HL-60 (cell line): ENCODE results near the gene ZFR2.

ENCODE experiments used
- CTCF ChIP-seq: IDR thresholded peaks from one replicate; pipeline ENCODE4 v1.5.1; 2011; ENCODE audit warnings: low read length, control low read depth, inconsistent platforms; ENCODE audit not compliant: insufficient read depth
- POLR2AphosphoS5 ChIP-seq: IDR thresholded peaks from 2 replicates; pipeline ENCODE4 v1.6.1; 2012; ENCODE audit warnings: low read depth

DNA sequence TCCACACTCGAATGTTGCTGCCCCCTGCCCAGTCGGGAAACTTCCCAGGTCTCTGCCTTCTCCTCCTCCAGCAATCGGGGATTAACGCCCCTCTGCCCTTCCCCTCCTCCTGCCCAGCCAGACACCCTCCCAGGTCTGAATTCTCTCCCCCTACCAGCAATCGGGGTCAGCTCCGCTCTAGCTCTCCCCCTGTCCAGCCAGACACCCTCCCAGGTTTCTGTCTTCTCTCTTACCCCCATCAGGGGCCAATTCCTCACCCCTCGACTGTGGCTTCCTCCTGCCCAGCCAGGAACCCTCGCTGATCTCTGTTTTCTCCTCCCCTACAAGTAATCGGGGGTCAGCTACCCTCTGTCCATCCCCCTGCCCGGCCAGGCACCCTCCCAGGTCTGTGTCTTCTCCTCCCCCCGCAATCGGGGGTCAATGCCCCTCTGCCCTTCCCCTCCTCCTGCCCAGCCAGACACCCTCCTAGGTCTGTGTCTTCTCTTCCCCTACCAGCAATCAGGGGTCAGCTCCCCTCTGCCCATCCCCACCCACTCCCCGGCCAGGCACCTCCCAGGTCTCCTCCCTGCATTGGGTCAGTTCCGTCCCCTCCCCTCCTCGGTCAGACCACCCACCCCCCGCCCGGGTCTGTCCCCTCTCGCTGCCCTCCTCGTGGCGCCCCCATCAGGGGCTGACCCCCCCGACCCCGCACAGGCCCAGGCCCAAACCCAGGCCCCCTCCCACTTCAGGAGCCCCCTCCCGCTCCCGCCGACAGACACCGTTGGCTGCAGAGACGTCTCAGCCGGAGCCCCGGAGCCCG, 668 bp downstream of the ZFR2 start:
- TF ChIP-seq CTCF (no peak), POLR2AphosphoS5 (no peak)
